NCI-H82 treated with DMSO at 0.1 percent for 48 hours (cell line): ENCODE measurements around the gene GMPR2.

Experiments used
- DNase-seq: peaks from one replicate; lab custom pipeline; 2025; ENCODE audit not compliant: unreplicated experiment; lab: John Stamatoyannopoulos, UW

The GMPR2 gene

DNA sequence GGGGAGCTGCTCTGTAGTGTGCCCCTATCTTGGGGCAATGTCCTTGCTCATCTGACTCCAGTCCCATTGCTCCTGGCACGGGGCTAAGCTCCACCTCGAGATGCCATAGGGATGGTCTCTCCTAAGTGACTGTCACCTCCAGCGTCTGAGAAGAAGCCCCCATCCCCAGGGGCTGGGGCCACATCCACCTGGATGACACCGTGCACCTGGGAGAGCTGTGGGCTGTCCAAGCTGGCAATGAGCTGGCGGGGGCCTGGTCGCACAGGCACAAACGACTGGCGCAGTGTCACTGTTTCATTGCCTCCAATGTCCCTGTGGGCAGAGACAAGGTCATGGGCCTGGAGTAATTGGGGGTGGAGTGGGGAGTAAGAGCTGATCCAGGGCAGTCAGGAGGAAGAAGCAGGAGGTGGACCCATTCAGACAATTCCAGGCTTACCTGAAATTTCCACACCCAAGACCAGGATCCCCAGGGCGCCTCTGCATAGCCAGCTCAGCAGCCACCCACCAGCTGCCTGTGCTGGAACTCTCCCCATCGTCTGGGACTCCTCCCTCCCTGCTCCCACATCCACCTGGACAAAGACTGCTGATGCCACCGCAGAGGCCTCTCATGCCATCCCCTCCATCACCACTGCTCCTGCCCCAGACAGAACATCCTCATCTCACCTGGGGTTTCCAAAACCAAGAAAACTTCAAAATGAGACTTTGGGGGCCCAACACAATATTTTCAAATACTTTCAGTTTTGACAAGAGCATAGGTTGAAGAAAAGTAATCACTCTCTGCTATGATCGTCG lies 16.7 kb downstream of the GMPR2 start:
- DNase-seq, result no peak

DNA sequence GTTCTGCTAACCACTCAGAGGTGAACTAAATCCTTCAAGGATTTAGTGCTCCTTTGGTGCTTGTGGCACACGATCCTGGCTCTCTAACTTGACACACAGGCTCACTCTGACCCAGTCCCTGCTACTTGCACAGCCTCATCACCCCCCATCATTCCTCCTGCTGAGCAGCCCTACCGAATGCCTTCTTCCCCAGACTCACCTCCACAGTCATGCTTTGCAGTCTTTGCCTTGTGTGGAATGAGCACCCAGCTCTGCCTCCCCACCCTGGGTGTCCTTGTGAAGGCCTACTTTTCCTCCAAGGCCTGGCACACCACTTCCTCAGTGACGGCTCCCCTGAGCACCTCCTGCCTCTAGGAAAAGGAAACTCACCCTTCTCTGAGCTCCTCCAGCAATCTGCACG lies 17.6 kb downstream of the GMPR2 start:
- no peak for DNase-seq

DNA sequence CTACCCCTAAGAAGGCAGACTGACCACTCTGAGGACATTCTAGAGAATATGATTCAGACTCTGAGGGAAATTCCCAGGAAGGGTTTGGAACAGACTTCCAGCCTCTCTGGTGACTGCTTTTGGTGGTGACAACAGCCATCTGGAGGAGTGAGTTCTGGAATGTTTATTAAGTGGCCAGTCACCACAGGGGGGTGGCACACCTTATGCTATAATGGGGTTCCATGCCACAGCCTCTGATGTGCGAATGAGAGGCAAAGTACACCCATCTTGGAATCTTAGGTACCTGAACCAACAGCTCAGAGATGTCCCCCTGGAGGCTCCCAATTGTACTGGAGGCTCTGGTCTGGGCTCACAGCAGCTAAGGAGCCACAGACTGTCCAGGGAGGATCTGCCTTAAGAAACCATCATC lies 19.2 kb downstream of the GMPR2 start:
- DNase-seq, result no peak

DNA sequence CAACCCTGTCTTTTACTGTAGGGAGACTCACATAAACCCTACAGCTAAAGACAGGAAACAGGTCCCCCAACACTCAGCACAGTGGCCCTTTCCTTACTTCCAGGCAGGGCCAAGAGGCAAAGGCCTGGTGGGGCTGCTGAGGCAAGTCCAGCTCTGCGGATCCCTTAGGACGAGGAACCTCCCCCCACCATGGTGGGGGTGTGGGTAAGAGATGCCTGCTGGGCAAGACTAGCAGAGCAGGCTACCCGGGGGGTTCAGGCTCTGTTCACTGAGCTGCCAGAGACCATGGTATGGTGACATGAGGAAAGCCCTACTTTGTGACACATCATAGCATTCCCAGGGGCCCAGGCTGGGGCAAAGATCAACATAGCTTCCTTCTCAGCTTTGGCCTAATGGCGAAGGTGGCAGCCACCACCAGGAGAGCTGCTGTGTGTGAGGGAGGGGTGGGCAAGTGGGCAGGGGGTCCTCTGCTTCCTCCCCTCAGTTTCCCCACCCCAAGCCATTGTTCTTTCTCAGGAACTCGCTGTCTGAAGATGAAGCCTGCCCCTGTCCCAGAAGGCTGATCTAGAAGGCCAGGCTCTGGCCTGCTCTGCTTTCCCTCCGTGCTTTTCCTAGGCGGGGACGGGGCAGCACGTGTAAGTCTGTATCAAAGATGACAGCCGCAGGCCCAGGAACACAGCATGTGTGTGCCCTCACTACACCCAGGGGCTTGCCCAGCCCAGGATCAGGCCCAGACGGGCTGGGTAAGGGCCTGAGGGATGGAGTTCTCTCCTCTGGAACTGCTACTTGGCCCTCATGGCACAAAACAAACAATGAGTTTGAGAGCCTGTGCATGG lies 19.8 kb downstream of the GMPR2 start:
- DNase-seq, result no peak

DNA sequence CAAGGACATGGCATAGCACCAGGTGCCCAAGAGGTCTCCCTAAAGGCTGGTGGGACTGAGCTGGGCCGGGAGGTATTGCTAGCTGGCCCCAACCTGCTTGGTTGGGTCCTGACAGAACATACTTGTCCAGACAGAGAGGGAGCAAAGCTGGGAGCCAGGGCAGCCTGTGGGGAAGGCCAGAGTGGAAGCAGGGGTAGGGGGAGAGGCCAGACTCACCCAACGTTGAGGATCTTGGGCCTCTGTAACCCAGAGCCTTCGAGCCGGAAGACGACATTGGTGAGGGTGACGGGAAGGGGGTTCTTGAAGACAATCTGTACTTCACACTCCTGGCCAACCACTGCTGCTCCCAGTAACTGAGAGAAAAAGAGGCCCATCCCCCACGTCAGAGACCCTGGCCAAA lies 21.2 kb downstream of the GMPR2 start:
- no peak for DNase-seq

DNA sequence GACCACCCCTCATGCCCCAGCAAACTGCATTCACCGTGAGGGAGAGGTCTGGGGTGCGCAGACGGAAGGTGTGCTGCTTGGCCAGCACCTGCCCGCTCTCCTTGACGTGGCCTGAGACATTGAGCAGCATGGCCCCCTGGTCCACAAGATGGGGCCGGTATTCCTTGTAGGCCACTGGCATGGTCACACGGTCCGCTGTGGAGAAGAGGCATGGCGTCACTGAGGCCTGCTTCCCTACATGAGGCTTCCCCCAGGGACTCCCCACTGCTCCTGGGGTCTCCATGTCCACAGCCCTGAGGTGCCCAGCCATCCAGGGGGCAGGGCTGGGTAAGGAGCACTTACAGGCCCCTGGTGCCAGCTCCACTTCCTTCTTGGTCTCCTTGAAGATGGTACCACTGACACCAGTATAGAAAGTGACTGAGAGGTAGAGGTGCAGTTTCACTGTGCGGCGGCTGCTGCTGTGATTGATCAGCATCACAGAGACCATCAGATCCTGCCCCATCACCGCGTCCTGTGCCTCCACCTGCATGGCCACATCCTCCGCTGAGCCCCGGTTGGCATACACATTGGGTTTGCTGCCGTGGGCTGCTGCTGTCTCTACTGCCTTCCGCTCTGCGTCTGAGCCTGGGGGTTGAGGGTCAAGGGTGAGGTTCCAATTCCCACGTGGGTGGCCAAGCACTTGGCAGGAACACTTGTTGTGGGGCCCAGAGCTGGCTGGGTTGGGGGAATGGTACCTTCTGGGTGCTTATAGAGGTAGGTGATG lies 22.1 kb downstream of the GMPR2 start:
- DNase-seq, result no peak

DNA sequence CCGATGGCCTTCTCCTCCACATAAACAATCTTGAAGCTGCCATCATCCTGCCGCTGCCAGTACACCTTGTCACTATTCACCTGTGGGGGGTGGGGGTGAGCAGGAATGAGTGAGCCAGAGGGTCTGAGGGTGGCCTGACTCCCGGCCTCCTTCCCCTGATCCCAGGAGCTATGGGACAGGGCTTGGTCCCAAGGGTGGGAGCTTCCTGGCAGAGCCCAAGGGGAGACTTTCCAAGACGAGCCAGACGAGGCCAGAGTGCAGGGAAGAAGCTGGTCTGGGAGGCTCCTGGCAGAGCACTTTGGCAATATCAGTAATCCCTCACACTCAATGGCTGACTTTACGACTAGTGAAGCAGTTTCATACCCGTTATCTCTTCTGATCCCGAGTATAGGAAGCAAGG lies 22.7 kb downstream of the GMPR2 start:
- DNase-seq, result no peak

DNA sequence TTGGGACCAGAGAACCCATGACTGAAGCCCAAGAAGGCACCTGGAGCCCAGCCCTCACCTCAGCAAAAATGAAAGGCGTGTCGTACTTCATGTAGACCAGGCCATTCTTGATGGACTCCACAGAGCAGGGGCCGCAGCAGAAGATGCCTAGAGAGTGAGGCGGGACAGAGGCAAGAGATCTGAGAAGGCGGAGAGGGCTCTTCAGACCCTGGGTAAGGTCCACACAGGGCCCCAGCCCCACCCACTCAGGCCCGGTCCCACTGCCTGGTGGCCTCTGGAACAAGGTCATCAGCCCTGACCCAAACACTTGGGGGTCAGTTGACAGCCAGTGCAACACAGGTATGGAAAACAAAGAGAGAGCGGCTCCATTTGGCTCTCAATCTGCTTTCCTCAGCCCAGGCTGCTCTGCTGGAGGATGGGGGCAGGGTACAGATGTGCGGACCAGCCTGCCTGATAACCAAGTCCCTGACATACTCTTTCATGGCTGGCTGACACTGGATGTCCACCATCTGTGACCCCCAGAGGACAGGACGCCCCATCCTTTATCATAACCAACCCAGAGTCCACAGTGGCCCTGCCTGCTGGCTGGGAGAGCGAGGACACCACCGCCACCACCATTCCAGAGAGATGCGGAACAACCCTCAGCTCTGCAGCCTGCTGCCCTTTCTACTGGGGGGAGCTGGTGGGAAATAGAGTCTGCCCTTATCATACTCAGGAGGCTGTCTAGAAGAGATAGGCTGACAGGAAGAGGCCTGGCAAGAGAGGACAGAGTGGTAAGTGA lies 23.4 kb downstream of the GMPR2 start:
- no peak for DNase-seq

DNA sequence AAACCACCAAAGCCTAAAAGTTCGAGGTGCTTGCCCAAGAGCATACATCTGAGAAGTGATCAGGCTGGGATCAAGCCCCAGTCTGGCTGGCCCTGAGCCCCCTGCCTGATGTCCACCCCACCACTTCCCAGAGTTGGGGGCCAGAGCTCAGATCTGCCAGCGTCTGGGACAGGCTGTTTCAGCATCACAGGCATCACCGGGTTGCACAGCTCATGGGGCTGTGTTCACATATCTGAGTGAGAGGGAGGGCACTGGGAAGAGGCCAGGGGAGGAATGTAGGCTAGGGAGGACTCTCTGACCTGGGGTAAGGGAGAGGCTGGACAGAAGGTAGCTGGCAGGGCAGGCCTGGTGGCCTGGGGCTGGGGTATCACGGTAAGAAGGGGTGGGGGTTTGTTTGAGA lies 24.2 kb downstream of the GMPR2 start:
- DNase-seq, result no peak

DNA sequence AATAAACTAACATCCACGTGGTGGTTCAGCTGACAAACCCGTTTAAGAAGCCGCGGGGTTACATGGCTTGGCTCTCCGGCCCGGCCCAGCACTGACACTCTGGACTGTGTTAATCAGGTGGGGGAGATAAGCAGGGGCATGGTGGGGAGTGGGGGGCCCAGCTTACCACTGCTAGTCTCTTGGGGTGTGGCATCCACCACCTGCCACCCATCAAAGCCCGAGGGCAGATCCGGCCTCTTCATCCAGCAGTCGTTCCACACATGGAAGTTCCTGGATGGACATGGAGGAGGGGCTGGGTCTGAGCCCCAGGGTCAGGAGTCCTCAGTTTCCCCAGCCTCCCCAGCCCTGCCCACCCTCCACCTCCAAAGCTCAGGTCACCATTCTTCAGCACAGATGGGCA lies 25.4 kb downstream of the GMPR2 start:
- DNase-seq, result no peak

DNA sequence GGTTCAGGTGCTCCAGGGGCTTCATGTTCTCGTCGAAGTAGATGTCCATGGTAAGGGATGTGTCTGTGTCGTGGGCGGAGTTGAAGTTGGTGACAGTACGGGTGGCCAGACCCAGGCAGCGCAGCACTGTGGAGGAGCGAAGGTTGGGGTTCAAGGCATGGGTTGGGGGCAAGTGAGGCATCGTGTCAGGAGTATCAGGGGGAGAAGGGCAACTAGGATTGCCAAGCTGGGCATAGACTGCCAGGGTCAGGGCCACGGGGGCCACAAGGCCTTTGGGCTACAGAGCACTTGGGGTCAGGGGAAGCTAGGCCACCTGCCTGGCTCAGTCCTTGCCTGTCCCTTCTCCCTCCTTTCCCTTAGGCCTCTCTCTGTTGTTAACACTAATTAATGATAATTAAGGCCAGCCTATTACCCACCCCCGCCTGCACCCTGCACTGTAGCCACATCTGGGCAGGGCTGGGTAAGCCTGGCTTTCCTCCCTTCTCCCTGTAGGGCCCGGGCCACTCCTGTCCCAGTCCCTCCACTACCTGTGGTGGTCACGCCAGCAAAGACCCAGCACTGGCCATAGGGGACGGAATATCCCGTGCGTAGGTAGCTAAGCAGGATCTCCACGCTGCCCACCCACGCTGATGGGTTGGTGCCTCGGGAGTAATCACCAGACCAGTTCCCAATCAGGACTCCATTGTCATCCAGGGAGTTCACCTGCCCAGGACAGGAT lies 26.0 kb downstream of the GMPR2 start:
- DNase-seq, result no peak

DNA sequence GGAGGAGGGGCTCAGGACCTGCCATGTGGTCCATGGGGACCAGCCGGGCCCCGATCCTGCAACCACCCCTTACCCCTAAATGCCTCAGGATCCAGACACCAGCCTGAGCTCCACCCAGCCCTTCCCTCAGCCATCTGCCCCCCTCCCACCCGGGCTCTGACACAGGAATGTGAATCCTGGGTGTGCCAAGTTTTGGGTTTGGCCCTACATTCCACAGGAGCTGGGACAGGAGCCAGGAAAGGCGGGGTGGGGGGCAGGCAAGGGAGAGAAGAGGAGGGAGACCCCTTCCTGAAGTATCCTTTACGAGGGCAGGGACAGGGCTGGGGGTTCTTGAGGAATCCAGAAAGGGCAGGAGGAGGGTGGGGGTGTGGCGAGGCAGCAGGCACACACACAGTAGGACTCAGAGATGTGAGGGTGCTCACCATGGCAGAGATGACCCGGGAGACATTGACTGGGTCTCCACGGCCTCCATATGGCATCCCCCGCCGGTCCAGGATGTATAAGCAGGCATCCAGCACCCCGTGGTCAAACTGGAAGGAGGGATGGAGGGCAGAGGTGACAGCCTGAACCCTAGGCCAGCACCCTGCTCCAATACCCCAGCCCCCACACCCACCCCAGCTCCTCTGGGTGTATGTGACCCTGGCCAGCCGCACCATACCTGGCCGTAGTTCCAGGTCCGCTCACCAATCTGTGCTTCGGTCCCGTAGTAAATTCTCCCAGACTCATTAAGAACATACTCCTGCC lies 26.7 kb downstream of the GMPR2 start:
- no peak for DNase-seq

DNA sequence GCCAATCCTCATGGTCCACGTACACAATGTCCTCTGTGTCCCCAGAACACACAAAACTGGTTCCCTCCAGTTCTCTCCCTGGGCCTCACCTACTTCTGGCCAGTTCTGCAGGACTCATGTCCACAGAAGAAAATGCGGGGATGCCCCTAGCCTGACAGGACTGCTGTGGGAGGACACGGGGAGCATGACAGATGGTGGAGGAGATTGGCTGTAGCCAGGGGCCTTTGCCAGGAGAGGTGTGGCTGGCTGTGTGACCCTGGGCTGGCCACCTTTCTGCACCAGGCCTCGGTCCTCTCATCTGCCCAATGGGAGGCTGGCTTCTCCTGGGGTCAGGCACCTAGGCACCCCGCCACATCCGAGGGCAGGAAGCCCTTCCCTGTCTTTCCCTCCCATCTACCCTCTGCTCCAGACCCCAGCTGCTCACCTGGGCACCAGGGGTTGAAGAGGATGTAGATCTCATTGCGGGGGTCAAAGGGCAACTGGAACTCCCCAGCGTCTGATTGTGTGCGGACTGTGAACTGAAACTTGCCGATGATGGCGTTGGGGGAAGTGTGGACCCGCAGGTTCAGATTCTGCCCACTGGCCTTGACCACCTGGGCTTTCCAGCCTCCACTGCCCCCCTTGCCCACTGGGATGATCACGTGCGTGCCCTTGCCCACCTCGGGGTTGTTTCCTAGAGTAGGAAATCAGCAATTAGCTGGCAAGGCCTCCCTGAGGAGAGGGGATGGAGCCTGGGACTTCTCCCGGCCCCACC lies 27.5 kb downstream of the GMPR2 start:
- no peak for DNase-seq

DNA sequence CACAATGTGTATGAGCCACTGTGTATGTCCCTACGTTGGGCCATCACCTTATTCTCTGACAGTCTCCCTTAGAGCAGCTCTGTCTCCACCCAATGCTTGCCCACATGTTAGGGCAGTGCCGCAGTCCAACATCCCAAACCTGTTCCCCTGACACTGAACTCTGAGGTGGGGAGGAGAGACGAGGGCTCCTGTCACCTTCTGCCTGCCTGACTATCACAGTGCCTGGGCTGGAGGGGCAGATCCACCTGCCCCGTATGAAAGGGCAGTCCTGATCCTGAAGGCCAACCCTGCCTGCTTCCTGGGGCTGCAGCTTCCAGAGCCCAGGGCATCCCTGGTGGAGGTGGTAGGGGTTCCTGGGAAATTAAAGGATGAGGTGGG lies 28.0 kb downstream of the GMPR2 start:
- no peak for DNase-seq

DNA sequence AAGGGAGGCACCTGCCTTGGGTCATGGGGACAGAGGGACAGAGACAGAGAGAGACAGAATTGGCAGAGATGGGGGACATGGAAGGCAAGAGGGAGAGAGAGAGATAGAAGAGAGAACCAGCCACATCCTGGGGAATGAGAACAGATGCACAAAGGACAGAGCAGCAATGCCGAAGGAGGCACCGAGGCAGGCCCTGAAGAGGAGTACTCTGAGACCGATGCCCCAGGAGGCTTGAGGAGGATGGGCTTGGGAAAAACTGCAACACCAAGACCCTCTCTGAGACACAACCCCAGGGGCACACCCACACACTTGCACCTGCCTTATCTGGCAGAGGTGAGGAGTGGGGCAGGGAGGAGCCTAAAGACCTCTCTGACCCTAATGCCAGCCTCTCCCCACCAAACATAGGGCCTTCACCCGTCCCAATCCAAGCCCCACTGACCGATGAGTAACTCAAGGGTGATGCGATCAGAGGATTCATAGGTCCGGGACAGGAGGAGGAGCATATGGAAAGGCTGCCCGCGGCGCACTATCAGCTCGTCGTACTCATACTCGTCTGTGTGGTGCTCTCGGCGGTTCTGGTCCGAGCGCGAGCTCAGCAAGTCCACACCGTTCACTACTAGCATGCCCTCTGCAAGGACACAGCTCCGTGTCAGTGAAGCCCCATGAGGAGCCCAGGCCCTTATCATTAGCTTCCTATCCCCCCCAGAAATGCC lies 28.7 kb downstream of the GMPR2 start:
- DNase-seq, result no peak

DNA sequence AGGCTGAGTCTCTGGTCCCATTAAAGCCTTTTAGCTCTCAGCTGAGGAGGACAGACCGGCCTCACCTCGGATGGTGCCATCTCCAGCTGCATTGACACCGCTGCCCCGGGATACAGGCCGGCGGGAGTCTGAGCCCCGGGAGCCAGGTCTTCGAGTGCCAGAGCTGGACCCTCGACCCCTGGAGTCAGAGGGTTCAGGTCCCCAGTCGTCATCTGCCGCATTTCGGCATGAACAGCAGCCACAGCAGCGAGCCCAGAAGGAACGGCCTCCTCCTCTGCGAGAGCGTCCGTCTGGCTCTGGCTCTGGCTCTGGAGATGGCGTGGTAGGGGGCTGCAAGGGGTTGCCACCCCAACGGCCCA lies 29.2 kb downstream of the GMPR2 start:
- DNase-seq, result no peak

DNA sequence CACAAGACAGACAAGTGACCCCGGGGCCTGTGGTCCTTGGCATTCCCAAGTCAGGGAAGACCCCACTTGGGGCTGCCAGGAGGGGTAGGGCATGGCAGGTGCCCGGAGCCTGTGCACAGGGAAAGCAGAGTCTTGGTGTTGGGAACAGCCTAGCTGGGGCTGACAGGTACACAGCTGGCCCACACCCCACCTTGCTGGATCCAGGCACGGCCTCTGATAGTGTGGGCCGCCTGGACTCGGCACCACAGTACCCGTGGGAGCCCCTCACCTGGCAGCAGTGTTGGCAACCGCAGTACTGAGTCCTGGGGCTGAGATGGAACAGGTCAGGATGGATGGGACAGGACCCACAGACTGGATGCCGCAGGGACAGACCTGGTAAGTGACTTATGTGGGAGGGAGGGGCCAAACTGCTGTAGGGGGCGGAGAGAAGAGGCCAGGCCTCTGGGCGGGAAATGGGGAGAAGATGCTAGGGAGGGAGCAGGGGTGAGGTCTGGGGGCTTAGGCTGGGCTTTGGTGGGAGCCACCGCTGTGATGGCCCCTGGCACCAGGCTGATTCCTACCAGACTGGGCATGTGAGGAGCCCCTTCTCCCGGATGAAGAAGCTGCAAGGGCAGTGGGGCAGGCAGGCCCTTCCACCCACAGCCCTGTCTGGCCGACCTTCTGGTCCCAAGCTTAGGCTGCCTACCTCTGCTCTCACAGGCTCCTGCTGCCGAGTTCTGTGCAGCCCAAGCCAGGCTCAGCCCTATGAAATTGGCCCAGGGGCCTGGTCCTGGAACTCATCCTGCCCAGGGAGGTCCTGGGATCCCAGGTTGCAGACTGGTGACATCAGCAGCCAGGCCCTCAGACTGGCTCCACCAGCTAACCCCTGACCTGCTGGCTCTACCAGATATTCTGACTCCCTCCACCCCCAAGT lies 30.3 kb downstream of the GMPR2 start, which contains the start of gene TGM1:
Gene TGM1 (minus strand): TSS at position 357 of the 913 bp plus-strand sequence. CDS start 825 bp downstream, outside the sequence.
- no peak for DNase-seq
